ENCODE measurements around the gene C19orf25. TPM values are rescaled to one million over a fixed set of nuclear protein-coding genes. Genes with fewer than 3 reads are reported as not detected.

The C19orf25 gene
- total RNA-seq, 1 experiment from 2014 or later: 86.7 TPM

DNA sequence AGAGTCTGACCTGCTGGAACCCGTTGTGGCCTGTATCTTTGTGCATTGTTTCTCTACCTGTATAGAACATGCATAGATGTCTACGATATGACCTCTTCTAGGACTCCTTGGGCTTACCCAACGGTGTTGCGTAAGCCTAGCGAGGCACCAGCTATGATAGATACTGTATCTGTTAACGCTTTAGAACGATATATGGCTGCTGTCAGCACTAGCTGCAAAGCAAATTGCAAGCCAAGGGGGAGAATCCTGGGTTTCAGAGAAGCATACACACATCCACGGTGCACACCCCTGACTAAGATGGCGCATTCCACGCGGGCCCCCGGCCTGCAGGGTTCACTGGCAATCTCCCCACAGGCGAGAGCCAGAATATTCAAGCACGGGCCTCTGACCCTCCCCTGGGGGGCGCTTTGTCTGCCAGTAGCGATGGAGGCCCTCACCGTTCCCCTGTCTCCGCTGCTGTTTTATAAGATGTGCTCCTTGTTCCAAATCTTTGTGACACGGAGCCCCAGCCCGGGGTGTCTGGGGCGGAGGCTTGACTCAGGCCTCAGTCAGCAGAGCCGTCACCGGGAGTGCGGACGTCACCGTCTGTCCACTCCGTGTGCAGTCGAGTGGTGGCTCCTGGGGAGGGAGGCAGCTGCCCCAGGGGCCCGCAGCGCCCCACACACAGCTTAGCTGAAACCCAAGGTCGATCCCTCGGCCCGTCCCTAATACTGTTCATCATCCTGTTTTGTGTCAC, 53.7 kb downstream of the C19orf25 start:
- no peak for DNase-seq (ENCODE audit: low spot score)
- in situ Hi-C loops (cut with HindIII; ENCODE audit: low sequenced_read_pairs): no loop called here

DNA sequence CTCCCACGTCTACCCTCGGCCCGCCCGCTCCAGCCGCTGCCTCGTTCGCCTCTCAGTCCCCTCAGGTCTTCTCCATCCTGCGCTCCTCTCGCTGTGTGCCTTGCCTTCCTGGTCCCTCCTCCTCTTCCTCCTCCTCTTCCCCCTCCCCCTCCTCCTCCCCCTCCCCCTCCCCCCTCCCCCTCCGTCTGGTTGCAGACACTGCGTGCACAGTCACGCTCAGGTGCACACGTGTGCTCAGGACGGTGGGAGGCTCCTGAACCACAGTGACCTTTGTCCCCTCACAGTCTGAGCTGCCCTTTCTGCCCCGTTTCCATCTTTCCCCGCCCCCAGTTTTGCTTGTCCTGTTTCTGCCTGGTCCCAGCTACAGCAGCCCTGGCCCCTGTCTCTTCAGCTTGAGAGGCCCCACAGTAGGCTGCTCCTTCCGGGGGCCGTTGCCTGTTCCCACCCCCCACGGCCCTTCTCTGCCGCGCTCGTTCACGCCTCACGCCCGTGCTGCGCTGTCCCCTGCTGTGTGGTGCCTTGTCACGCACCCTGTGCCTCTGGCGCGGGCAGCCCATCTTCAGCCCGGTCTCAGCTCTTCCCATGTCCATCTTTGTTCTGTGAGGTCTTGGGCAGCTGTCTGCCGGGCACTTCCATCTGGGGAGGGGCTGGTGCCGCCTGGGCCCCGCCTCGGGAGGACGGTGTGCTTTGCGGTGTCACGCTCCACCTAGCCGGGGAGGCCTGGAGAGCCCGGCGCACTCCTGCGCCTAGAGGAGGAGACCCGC, 54.6 kb downstream of the C19orf25 start:
- in situ Hi-C loops (cut with HindIII; ENCODE audit: low sequenced_read_pairs): no loop called here

DNA sequence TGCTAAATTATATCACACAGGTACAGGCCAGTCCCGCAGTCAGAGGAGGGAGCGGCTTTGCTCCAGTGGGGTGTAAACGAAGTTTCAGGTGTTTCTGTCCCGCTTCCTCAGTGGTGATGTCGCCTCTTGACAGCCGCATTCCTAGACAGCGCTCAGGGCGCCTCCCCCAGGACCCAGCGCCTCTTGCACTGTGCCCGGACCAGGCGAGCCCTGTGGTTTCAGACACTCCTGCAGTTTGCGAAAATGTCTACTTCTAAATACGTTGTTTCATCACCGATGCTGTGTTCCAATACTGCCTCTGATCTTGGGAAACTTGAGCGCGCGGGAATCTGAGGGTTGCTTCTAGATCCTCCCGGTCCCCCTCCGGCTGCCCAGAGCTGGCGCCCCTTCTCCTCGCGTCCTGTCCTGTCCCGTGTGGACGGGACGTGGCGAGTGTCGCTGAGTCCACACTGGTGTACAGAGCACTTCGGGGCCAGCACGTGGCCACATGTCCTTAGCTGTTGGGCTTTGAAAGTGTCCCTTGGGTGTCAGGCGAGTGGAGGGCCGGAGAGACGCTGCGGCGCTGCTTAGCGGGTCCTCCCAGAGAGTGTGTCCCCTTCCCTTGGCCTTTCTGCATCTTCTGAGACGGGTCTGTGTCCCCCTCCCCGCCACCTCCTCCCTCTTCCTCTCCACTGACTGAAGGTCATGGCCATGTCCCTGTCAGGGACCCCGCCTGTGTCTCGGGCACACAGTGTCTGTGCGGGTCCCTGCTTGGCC, 55.4 kb downstream of the C19orf25 start:
- in situ Hi-C loops (cut with HindIII; ENCODE audit: low sequenced_read_pairs): no loop called here
- DNase-seq (ENCODE audit: low spot score): no peak

More for the DNA sequence above, 54.6 kb downstream of the C19orf25 start:
- no peak for DNase-seq (ENCODE audit: low spot score)

Other genes starting within 250 kb of the C19orf25 start
- 3.6 and 5.6 TPM in 2 replicates for gene CBARP, start 241.2 kb downstream of the C19orf25 start, total RNA-seq (2014; rRNA removed; shearing (Covaris generic))
- gene ATP5F1D, start 237.5 kb downstream of the C19orf25 start, total RNA-seq (2014; rRNA removed; shearing (Covaris generic)): 61.3 and 98.5 TPM in 2 replicates
- gene MIDN, start 230.6 kb downstream of the C19orf25 start, total RNA-seq (2014; rRNA removed; shearing (Covaris generic)): 14.0 and 17.5 TPM in 2 replicates
- gene CIRBP, start 209.9 kb downstream of the C19orf25 start, total RNA-seq (2014; rRNA removed; shearing (Covaris generic)): 196 and 215 TPM in 2 replicates
- gene FAM174C, start 203.7 kb downstream of the C19orf25 start, total RNA-seq (2014; rRNA removed; shearing (Covaris generic)): 37.9 and 45.0 TPM in 2 replicates
- gene EFNA2, start 193.3 kb downstream of the C19orf25 start, total RNA-seq (2014; rRNA removed; shearing (Covaris generic)): 0.31 and 1.3 TPM in 2 replicates
- 123 TPM in 2 replicates for gene NDUFS7, start 95.3 kb downstream of the C19orf25 start, total RNA-seq (2014; rRNA removed; shearing (Covaris generic))
- gene GAMT, start 77.7 kb downstream of the C19orf25 start, total RNA-seq (2014; rRNA removed; shearing (Covaris generic)): 110 and 116 TPM in 2 replicates
- 153 and 193 TPM in 2 replicates for gene DAZAP1, start 71.6 kb downstream of the C19orf25 start, total RNA-seq (2014; rRNA removed; shearing (Covaris generic))
- gene RPS15, start 40.8 kb downstream of the C19orf25 start, total RNA-seq (2014; rRNA removed; shearing (Covaris generic)): 1,108 and 1,164 TPM in 2 replicates
- gene APC2, start 29.1 kb downstream of the C19orf25 start, total RNA-seq (2014; rRNA removed; shearing (Covaris generic)): 13.4 and 15.4 TPM in 2 replicates
- gene PCSK4, start 11.1 kb upstream of the C19orf25 start, total RNA-seq (2014; rRNA removed; shearing (Covaris generic)): 1.8 and 9.2 TPM in 2 replicates
- gene REEP6, start 12.0 kb upstream of the C19orf25 start, total RNA-seq (2014; rRNA removed; shearing (Covaris generic)): 18.4 and 20.6 TPM in 2 replicates
- gene ADAMTSL5, start 33.8 kb upstream of the C19orf25 start, total RNA-seq (2014; rRNA removed; shearing (Covaris generic)): 0.62 and 2.1 TPM in 2 replicates
- gene PLK5, start 44.9 kb upstream of the C19orf25 start, total RNA-seq (2014; rRNA removed; shearing (Covaris generic)): not detected in 2 replicates
- 105 and 123 TPM in 2 replicates for gene MEX3D, start 89.1 kb upstream of the C19orf25 start, total RNA-seq (2014; rRNA removed; shearing (Covaris generic))
- 164 and 166 TPM in 2 replicates for gene MBD3, start 113.7 kb upstream of the C19orf25 start, total RNA-seq (2014; rRNA removed; shearing (Covaris generic))
- gene UQCR11, start 126.2 kb upstream of the C19orf25 start, total RNA-seq (2014; rRNA removed; shearing (Covaris generic)): 141 and 200 TPM in 2 replicates
- gene TCF3, start 173.4 kb upstream of the C19orf25 start, total RNA-seq (2014; rRNA removed; shearing (Covaris generic)): 171 and 220 TPM in 2 replicates

Data from G401 (cell line).